ENCODE results near the gene GP2.

GP2 gene

DNA sequence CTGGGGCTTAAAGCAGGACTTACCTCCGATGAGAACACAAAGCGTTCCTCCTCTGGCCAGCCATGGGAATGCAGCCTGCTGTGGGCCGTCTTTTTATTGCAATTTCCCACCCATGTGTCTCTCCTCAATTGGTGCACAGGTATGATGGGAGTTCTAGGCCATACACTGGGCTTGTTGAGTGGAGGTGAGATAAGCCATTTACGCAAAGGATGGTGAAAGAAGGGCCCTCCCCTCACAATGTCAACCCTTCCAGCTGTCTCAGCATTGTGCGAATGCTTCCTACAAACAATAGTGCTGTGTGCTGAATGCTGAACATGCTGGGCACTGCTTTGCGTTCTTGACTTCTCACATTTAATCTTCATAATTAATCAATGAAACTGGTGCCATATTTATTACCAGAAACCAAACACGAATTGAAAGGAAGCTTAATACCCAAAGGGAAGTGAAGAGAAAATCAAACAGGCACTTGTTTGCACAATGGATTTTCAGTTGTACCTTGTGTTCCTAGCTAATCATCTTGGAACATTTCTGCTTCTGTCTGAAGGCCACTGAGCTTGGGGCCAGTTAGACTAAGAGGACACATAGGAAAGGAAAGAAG, at the start of gene GP2:
GP2 (minus strand) TSS at position 70 of the 598 bp plus-strand sequence. CDS start 1,082 bp downstream, outside the sequence.
- no peak for DNase-seq

DNA sequence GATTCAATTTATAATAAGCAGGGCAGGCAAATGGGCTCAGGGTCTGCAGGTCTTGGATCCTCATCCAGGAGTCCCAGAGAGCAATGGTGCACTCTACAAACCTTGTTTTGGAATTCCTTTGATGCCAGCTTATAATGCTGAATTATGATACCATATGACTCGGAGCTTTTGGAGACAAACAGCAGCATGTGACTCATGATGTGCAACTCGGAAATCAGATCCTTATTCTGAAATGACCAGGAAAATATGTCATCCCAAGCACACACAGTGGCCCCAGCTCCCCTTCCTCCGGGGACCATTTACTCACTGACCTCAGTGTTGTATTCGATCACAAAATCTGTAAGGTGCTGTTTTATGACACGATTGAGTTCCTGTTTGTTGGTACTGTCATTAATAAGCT, 45.4 kb upstream of the GP2 start:
- no peak for DNase-seq

DNA sequence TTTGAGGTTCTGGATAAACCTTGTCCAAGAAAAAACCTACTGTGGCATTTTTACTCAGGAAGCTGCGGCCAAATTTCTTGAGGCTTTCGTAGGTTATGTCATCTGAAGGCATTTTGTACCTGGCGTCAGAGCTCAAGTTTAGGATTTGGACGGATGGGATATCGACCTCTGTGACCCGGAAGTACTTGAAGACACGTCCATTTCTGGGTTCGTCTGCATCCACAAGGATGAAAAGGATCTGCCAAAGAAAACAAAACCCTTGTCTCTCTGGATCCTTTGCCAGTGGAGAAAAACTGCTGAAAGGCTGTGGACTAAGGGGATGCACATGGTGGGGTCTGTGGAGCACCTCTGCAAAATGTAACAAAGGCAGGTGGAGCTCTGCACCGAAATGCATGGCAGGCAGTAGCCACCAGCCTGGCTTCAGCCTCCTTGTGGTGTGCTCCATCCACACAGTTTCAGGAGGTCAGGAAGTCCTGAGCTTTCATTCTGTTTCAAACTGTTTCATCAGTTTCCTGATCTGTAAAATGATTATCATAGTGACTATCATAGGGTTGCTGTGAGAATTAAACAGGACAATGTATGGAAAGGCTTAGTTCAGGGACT, 42.2 kb upstream of the GP2 start:
- no peak for DNase-seq

DNA sequence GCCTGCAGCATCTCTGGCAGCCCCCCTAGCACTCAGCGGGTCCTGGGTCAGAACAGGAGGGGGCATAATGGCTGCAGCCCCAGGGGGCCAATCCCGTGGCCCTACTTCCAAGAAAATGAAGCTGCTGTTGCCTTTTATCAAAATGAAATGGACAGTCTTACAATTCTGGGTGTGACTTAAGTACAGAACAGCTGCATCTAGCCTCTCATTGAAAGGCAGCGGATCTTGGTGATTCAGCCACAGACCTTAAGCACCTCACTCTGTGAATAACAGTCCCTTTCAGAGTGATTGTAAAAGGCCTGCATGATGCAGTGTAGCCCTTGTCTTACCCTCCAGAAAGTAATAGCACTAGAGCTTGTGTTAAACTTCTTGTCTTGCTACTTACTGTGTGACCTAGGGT, 36.7 kb upstream of the GP2 start:
- DNase-seq: no peak

DNA sequence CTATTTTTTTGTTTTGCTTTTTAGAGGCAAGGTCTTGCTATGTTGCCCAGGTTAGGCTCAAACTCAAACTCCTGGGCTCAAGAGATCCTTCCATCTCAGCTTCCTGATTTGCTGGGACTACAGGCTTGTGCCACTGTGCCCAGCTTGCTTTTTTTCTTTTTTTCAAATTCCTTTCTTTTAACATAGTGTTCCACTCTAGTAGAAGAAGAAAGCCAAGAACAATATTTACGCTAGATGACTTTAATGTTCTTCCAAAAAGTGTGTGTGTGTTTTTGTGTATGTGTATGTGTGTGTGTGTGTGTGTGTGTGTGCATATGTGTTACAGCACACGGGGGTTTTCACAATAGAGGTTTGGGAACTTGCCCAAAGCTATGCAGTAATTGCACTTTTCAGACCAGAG, 35.9 kb upstream of the GP2 start:
- no peak for DNase-seq

DNA sequence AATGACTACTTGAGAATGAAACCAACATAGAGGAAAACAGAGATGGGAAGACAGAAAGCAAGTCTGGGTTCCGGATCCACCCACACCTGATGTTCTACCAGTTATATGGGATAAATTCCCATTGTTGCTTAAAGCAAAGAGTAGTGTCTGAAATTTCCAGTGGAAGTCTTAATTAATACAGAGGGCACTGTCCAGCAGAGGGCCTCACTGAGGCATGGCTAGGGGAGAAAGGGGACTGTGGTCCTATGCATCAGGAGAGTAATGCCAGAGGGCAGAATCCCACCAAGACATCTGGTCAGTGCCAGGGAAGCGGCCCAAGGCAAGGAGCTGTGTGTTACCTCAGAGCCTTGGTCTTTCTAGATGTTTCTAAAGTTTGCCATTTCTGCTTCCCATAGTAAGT, 32.7 kb upstream of the GP2 start:
- no peak for DNase-seq

DNA sequence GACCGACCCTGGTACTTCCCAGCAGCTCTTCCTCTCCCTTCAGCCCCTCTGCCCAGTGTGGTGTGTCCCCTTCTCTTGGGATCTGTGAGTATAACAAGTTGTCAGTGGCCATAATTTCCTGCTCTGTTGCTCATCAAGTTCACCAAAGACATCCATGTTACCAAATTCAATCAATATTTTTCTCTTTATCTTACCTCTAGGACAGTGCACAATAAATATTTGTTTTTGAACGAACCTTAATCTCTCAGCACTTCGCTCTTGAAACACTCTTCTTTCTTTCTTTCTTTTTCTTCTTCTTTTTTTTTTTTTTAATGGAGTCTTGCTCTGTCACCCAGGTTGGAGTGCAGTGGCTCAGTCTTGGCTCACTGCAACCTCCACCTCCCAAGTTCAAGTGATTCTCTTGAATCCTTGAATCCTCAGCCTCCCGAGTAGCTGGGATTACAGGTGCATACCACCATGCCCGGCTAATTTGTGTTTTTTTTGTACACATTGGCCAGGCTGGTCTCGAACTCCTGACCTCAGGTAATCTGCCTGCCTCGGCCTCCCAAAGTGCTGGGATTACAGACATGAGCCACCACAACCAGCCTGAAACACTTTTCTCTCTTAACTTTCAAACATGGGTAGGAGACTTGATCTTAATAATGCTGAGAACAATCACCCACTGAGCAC, 27.9 kb upstream of the GP2 start:
- no peak for DNase-seq

DNA sequence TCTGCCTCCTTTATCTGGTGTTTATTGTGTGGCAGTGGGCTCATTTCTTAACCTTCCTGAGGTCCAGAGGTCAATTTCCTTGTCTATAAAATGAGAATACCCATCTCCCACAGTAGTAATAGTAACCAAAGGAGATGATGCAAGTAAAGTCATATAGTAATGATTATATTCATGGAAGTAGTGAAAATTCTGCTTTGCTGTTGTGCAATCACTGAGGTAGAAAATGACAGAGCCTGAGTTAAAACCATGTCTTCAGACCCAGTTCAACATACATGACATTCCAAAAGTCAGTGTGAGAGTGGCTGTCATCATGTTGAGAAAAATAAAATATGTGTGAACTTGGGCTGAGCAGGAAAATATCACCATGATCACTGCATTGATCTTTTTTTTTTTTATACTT, 26.1 kb upstream of the GP2 start:
- no peak for DNase-seq

DNA sequence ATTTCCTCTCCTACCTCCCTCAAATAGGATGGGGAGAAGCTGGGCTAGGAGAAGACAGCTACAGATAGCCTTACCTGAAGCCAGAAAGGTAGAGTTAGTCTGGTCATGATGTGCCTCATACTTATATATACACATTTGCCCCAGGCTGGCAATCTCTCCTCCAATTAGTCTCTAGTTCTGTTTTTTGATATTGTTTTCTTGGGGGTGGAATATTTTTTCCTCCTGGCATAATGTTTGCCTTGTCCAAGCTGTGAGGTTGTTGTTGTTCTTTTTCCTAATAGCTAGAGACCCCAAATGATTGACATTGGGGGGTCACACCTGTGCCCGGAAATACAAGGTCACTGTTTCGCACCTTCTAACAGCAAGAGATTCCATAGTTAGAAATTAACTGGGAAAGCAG, 25.3 kb upstream of the GP2 start, which contains the start of gene UMOD:
UMOD (minus strand) TSS at position 101 of the 400 bp plus-strand sequence. CDS start 1,978 bp downstream, outside the sequence.
- DNase-seq: no peak

DNA sequence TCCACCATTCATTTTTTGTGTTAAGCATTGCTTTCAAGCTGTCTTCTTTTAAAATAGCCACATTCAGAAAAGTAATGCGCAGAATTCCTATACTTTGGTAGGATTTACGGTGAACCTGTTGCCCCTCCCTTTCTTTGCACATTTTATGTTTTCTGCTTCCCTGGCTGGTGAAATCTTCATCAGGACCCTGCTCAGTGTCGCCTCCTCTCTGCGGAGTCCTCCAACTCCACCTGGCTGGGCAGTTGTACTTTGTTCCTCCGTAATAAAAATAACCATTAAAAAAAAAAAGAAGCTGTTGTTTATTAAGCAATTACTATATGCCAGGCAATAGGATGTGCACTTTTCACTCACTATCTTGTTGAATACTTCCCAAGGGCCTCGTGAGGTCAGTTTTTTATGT, 22.3 kb upstream of the GP2 start:
- DNase-seq: no peak

DNA sequence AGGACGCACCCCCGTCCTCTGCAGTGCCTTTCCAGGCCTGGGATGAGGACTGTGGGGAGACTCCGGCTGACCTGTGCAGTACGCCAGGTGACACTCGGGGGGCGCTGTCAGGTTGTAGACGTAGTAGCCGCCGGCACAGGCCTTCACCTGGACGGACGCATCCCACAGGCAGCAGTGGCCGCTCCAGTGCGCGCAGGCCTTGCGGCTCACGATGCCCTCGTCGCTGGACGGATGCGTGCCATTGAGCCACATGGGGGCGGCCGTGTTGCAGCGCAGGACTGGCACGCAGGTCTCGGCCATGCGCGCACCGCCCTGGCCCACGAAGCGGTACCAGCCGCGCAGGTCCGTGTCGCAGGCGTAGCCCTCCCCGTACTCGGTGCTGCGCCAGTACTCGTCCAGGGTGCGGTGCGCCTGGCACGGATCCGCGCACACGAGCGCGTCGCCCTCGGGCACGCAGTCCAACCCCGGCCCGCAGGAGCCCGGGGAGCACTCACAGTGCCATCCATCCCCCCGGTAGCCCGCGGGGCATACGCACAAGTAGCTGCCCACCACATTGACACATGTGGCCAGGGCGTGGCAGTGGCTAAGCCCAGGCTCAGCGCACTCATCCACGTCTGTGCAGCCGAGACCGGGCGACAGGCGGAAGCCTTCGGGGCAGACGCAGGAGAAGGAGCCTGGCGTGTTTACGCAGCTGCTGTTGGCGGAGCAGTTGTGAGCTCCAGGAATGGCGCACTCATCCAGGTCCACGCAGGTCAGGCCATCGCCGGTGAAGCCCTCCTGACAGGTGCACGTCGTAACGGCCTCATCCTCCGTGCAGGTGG, 21.3 kb upstream of the GP2 start:
- DNase-seq: no peak

DNA sequence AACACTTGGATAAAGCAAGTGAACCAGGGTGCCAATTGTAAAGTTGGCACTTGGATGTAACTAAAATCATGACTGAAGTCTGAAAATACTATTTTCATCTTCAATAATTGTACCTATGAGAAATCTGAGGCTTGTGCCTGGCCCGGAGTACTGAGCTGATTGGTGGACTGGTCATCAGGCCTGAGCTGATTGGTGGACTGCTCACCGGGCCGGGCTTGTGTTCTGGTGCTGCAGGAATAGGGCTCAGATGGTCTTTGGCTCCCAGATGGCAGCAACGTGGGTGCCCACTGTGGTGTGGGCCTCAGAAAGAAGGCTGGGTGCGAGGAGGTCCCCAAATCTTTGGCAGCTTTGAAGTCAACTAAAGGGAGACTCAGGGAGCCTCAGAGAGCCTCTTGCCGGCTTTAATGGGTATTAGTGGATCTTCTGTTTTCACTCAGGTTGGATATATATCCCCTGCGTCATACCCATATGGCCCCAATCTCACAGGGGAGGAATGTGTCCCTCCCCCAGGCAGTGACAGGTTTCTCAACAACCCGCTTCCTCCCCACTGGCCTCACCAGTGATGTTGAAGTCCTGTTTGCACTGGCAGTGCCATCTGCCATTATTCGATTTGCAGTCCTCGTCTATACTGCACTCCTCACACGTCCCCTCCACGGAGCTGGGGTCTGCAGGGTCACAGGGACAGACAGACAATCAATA, 20.5 kb upstream of the GP2 start:
- no peak for DNase-seq

DNA sequence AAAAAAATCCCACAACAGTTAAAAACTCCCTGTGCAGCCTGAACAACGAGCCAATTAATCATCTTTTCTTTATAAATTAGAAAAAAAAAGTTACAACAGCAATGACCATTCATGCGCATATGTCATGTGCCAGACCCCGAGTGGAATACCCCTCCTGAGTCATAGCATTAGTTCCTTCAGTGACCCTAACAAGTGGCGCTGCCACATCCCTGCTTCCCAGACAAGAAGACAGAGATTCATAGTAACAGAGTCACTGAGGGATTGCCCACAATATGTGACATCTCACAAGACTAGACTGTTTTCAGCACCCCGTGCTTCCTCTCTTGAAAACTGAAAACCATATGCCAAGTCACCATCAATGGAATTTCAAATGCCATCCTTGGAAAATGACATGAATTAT, 17.3 kb upstream of the GP2 start:
- DNase-seq: no peak

DNA sequence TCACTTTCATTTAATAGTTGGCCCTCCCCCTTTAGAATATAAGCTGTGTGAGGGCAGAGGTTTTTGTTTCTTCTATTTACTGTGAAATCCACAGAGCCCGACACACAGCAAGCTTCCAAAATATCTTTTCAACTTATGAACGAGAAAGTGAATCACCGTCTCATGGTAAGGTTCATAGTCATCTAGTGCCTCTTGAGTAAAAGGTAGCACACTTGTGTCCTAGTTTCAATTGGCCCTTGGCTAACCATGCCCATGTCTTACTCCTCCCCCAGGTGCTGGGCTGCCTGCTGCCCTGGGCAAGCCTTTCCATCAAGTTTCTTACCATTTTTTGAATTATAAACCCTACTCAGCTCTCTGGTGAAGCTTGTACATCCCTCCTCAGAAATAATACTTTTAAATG, 12.4 kb upstream of the GP2 start:
- DNase-seq: no peak

DNA sequence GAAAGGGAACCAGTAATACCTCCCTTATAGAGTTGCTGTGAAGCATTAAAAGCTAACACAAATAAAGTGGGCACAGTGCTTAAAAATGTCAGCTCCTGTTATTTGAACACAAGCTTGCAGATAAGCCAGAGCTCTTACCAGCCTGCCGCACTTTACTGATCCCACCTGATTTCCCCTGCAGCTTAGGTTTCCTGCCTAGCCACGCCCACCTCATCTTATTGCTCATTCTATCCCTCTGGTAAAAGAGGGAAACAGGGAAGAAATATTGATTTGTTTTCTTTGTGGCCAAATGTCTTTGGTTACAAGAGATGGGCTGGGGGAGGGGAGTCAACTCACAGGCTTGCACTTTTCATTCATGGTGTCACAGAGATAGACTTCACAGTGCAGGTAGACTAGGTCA, 9.6 kb upstream of the GP2 start:
- no peak for DNase-seq

DNA sequence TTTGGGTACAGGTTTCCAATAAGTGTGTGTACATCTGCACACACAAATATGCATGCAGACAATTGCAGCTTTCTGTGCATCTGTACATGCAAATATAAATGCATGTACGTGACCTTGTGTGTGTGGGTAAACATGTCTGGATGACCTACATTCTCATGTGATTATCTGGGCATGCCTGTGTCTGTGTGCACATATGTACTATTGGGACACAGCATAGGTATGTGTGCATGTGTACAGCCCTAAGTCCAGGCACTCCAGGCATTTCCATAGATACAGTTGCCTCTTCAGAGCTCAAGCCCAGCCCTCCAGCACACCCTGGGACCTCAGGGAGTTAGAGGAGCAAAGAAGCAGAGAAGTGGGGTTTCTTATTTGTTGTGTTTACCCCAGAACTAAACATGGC, 7.1 kb upstream of the GP2 start:
- DNase-seq: no peak

DNA sequence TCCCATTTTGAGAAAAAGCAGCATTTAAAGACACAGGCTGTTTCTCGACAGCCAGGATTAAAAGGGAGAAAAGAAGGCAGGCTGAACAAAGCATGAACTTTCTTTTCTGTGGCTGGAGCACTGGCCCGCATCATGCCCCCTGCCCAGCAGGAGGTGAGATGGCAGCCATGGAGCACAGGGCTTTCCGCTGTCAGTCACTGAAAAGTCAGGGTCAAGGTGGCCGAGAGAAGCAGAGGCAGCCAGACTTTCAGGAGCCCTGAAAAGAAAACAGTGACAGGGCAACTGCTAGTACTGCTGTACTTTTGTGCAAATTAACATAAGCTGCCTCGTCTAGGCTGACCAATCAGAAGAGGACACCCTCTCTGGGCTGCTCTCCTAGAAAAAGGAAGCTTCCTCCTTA, 5.8 kb upstream of the GP2 start:
- no peak for DNase-seq

DNA sequence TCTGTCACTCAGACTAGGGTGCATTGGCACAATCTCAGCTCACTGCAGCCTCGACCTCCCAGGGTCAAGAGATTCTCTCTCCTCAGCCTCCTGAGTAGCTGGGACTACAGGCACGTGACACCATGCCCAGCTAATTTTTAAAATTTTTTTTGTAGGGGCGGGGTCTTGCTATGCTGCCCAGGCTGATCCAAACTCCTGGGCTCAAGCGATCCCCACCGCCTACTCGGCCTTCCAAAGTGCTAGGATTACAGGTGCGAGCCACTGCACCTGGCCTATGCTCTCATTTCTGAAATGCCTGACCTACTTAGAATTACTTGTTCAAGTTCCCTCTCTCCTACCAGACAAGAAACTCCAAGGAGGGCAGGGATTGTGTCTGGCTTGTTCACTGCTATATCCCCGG, 5.1 kb upstream of the GP2 start:
- DNase-seq: no peak

DNA sequence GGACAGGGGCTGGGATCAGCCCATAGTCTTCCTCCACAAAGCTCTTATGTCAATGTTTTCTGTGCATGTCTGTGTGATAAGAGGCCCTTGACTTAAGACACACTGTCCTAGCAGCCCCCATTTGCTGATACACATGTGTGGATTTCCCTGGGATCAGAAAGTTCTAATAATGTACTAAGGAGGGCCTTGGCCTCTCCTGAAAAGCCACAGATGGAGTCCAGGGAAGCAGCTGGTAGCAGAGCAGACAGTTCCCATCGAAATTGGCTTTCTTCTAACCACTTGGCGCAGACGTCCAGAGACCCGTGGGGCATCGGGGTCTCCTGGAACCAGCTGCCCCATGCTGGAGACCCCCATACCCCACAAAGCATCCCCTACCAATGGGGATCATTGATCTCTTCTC, 4.3 kb upstream of the GP2 start:
- no peak for DNase-seq

DNA sequence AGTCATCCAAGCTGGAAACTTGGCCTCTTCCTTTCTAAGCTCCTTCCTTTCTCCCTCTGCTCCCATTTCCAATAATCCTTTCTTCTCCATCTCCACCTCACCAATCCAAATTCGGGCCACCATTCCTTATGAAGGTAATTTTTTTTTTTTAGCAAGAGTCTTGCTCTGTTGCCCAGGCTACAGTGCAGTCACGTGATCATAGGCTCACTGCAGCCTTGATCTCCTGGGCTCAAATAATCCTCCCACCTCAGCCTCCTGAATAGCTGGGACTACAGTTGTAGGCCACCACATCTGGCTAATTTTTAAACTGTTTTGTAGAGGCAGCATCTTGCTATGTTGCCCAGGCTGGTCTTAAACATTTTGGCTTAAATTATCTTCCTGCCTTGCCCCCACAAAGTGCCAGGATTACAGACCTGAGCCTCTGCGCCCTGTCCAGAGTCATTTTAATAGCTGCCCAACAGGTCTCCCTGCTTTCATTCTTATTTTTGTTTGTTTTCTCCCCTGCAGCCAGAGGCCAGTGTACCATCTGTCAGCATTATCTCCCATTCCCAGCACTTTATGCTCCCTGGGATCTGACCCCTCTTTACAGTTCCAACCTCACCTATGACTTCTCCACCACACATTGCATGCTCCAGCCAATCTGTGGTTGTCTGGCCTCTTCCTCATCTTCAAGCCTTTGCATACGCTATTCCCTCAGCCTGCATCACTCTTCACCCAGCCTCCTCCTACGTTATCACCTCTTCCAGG, 2.3 kb upstream of the GP2 start:
- no peak for DNase-seq

DNA sequence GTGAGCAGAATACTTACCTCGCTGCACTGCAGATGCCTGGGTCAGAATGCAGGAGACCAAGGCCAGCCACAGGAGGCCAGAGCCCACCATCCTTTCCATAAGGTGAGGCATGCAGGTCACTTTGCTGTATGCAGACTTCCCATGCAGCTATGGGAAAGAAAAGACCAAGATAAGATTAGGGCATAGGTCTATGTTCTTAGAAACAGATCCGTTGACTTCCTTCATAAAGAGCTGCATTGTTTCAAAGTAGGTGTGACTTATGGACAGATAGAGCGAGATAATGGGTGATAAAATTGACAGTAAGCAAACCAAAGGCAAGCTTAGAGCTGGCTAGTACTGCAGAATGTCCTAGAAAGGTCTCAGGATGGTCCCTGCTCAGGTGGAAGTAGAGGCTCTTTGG, 992 bp downstream of the GP2 start:
- no peak for DNase-seq

DNA sequence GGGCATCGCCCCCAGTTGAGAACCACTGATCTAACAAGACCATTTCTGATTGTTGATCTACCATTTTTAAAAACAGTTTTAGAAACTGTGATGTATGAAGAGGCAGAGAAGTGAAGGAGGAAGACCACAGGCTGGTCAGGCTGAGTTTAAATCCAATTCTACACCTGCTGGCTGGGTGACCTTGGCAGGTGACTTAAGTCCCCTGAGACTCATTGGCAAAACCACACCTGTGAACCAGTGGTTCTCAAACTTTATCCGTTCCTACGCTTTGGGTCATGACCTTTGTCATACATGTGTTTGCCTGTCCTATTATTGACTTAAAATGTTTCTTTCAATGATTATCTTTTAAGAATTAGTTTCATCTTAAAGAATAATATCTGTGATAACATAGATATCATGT, 2.3 kb downstream of the GP2 start:
- DNase-seq: no peak

Data from activated CD8-positive, alpha-beta memory T cell treated with anti-CD3 and anti-CD28 coated beads, Interleukin-2, amount 50 U/mL, for 48 hours (primary cell).